ENCODE results near the gene EMC9.

EMC9 gene

GRCh38 chr14:24172261-24172860 lies 31.0 kb upstream of the EMC9 start:
- Histone ChIP-seq H3K4me3 (replicated peaks; ENCODE audit: low read depth, low read length) (peak overlapping the region; percentile 68), H3K27me3 (replicated peaks; ENCODE audit: control insufficient read depth, insufficient read depth, low read length) (no peaks in the 10 kb centered on the region), H3K36me3 (ENCODE audit: control insufficient read depth, insufficient read depth, low read length) (peaks cover 24% of the 10 kb centered on the region)
- no peak for TF ChIP-seq CTCF (IDR thresholded peaks at IDR 0.05; ENCODE audit: insufficient read depth, low read length, poor library complexity, severe bottlenecking)
- DNase-seq (ENCODE audit: extremely low read depth, insufficient read length) = no peak

- H3K4me3 ChIP-seq (replicated peaks; ENCODE audit: low read depth, low read length) = peak within 1 kb of the TSS; percentile 68
- no peaks in the 10 kb centered on the region for H3K27me3 ChIP-seq (replicated peaks; ENCODE audit: control insufficient read depth, insufficient read depth, low read length)
- TF ChIP-seq CTCF (IDR thresholded peaks at IDR 0.05; ENCODE audit: insufficient read depth, low read length, poor library complexity, severe bottlenecking) = no peak
- H3K36me3 ChIP-seq (ENCODE audit: control insufficient read depth, insufficient read depth, low read length) = peaks cover 22% of the 10 kb centered on the region
- peak; percentile 95 for DNase-seq (ENCODE audit: extremely low read depth, insufficient read length)
These were observed 30.2 kb upstream of the EMC9 start, which contains the start of gene REC8 for GRCh38 chr14:24171422-24172260. TSS of gene REC8 (plus strand) at chr14:24172080. CDS start at chr14:24172553, 473 bp downstream.

- no peak for DNase-seq (ENCODE audit: extremely low read depth, insufficient read length)
- no peaks in the 10 kb centered on the region for H3K27me3 ChIP-seq (replicated peaks; ENCODE audit: control insufficient read depth, insufficient read depth, low read length)
- no peak overlapping the region for H3K4me3 ChIP-seq (replicated peaks; ENCODE audit: low read depth, low read length)
- no peak for TF ChIP-seq CTCF (IDR thresholded peaks at IDR 0.05; ENCODE audit: insufficient read depth, low read length, poor library complexity, severe bottlenecking)
- peaks cover 47% of the 10 kb centered on the region for H3K36me3 ChIP-seq (ENCODE audit: control insufficient read depth, insufficient read depth, low read length)
These were observed 26.2 kb upstream of the EMC9 start for GRCh38 chr14:24167469-24168114.

- DNase-seq (ENCODE audit: extremely low read depth, insufficient read length) = no peak
These were observed 24.4 kb upstream of the EMC9 start for GRCh38 chr14:24165785-24166184.

GRCh38 chr14:24164518-24164991 lies 23.2 kb upstream of the EMC9 start:
- Histone ChIP-seq H3K36me3 (ENCODE audit: control insufficient read depth, insufficient read depth, low read length) (peaks cover 47% of the 10 kb centered on the region), H3K4me3 (replicated peaks; ENCODE audit: low read depth, low read length) (no peak overlapping the region), H3K27me3 (replicated peaks; ENCODE audit: control insufficient read depth, insufficient read depth, low read length) (no peaks in the 10 kb centered on the region)
- no peak for TF ChIP-seq CTCF (IDR thresholded peaks at IDR 0.05; ENCODE audit: insufficient read depth, low read length, poor library complexity, severe bottlenecking)
- no peak for DNase-seq (ENCODE audit: extremely low read depth, insufficient read length)

More at GRCh38 chr14:24165785-24166184, 24.4 kb upstream of the EMC9 start:
- H3K36me3 ChIP-seq (ENCODE audit: control insufficient read depth, insufficient read depth, low read length) = peaks cover 47% of the 10 kb centered on the region
- no peak for TF ChIP-seq CTCF (IDR thresholded peaks at IDR 0.05; ENCODE audit: insufficient read depth, low read length, poor library complexity, severe bottlenecking)
- H3K4me3 ChIP-seq (replicated peaks; ENCODE audit: low read depth, low read length) = no peak overlapping the region
- H3K27me3 ChIP-seq (replicated peaks; ENCODE audit: control insufficient read depth, insufficient read depth, low read length) = no peaks in the 10 kb centered on the region

Measured in GM06990 (cell line).